K562 (cell line): ENCODE data around the gene GMEB2. TPM values are rescaled to one million over a fixed set of nuclear protein-coding genes. Genes with fewer than 3 reads are reported as not detected.

ENCODE experiments used
- ADNP ChIP-seq: fragments of 200-800 bp; sonication (Bioruptor generic); IDR thresholded peaks from 2 replicates; pipeline ENCODE4 v1.6.1; 2016; ENCODE audit warnings: missing genetic modification characterization, missing compliant biosample characterization
- ARID3B ChIP-seq: fragments of 250-450 bp; sonication (Bioruptor Pico); IDR thresholded peaks from 2 replicates; pipeline ENCODE4 v1.4.0; 2020; ENCODE audit warnings: borderline replicate concordance
- ARID4B ChIP-seq: sonication (generic); formaldehyde crosslinking; IDR thresholded peaks from 2 replicates; pipeline ENCODE4 v1.8.0; 2022; ENCODE audit warnings: mild to moderate bottlenecking, missing genetic modification reagents
- E2F8 ChIP-seq: fragments of 450-650 bp; IDR thresholded peaks from 2 replicates; pipeline ENCODE4 v1.7.1; 2018; ENCODE audit warnings: mild to moderate bottlenecking, low read depth; ENCODE audit not compliant: partially characterized antibody
- HDAC1 ChIP-seq, 2 experiments: fragments of 450-650 bp; IDR thresholded peaks; 2 replicates each; pipeline ENCODE4 v1.6.1; 2016 to 2017; ENCODE audit warnings: inconsistent platforms in 1 of 2, mild to moderate bottlenecking in 1 of 2, moderate library complexity in 1 of 2
- NCOA1 ChIP-seq: fragments of 450-650 bp; IDR thresholded peaks from 2 replicates; pipeline ENCODE4 v1.6.1; 2016; ENCODE audit warnings: low read depth
- NRF1 ChIP-seq, 2 experiments: fragments of 450-650 bp; IDR thresholded peaks in 1 of 2; conservative IDR thresholded peaks in 1 of 2; 2 replicates each; pipeline ENCODE4 v1.6.1; 2014; ENCODE audit warnings: mild to moderate bottlenecking in 2 of 2
- POLR3G ChIP-seq: IDR thresholded peaks from 2 replicates; pipeline ENCODE4 v1.6.1; 2011; ENCODE audit not compliant: insufficient read length, insufficient replicate concordance; ENCODE audit errors: extremely low read depth
- PURB ChIP-seq: sonication (generic); formaldehyde crosslinking; IDR thresholded peaks from 2 replicates; pipeline ENCODE4 v1.9.0; 2021; ENCODE audit warnings: low read depth, mild to moderate bottlenecking, missing genetic modification reagents
- SAP30 ChIP-seq: fragments of 200-600 bp; sonication (generic); IDR thresholded peaks from 2 replicates; pipeline ENCODE4 v1.6.1; 2012; ENCODE audit warnings: borderline replicate concordance, low read depth, mild to moderate bottlenecking, moderate library complexity, low read length, control low read depth, inconsistent platforms; ENCODE audit not compliant: insufficient read depth, poor library complexity, severe bottlenecking
- SRSF7 ChIP-seq: fragments of 200-400 bp; formaldehyde crosslinking; optimal IDR thresholded peaks from 2 replicates; pipeline ENCODE3; 2017; ENCODE audit warnings: mild to moderate bottlenecking, low read depth, low read length
- TBP ChIP-seq: optimal IDR thresholded peaks from 2 replicates; pipeline ENCODE3; 2011; ENCODE audit warnings: low read depth, low read length, improper control_type of control experiment
- TSC22D4 ChIP-seq: fragments of 450-650 bp; IDR thresholded peaks from 2 replicates; pipeline ENCODE4 v1.6.1; 2016; ENCODE audit warnings: missing genetic modification characterization, missing biosample characterization, control low read depth
- ZBTB9 ChIP-seq: fragments of 450-650 bp; formaldehyde crosslinking; IDR thresholded peaks from 2 replicates; pipeline ENCODE4 v1.4.0; 2020; ENCODE audit warnings: mild to moderate bottlenecking, moderate library complexity
- ZNF124 ChIP-seq: sonication (generic); formaldehyde crosslinking; IDR thresholded peaks from 2 replicates; pipeline ENCODE4 v1.8.1; 2022; ENCODE audit warnings: missing genetic modification reagents
- ZNF507 ChIP-seq: conservative IDR thresholded peaks from 2 replicates; pipeline ENCODE4 v1.6.1; 2017; ENCODE audit warnings: missing genetic modification characterization, missing compliant biosample characterization
- polyA plus RNA-seq, 8 experiments: library from polyadenylated mRNA; depleted of rRNA in 4 of 8; stranded (reverse) in 5 of 8; unstranded in 3 of 8; fragments of >200 nt; fragmentation: Nextera tagmentation in 2 of 8; fragmentation: Illumina TruSeq in 1 of 8; extraction: Ambion mirVana in 2 of 8; extraction: Trizol in 1 of 8; gene quantifications; 2 replicates each; pipeline versions ENCODE4 v1.2.1 to v1.2.3, GENCODE V29; 2011 to 2014; ENCODE audit warnings: inconsistent platforms in 1 of 8, missing spikeins in 1 of 8
- total RNA-seq, 7 experiments: library from RNA; depleted of rRNA in 6 of 7; stranded (reverse); fragments of >200 nt in 6 of 7; fragmentation: Illumina TruSeq in 2 of 7; extraction: Trizol in 2 of 7; gene quantifications; 2 replicates each; pipeline versions ENCODE4 v1.2.1 to v1.2.3, GENCODE V29; 2011 to 2021; ENCODE audit warnings: low replicate concordance in 1 of 7

Gene GMEB2
- total and polyA plus RNA-seq, 9 of the 15 experiments (the other 6 are each of a cell fraction or from before 2014, with no cell fraction given): 0.03 to 13.9 (median 6.3) TPM

- TF ChIP-seq E2F8 (peak; percentile 79), ADNP (tag) (no peak), ZNF124 (CRISPR knock-in tag) (no peak), NCOA1 (peak; percentile 97), SRSF7 (no peak), SAP30 (peak; percentile 72), TSC22D4 (tag) (no peak), ARID4B (CRISPR knock-in tag) (no peak; the same call in 1 of the 2 replicates), POLR3G (no peak), NRF1 (conservative IDR thresholded peaks at IDR 0.05 in 1 of 2, IDR thresholded peaks at IDR 0.05 in 1 of 2) (0 out of 4 replicates have a peak, but pooled peaks of 1 of the 2 experiments have one; percentile 20), TBP (peak; percentile 91), ZBTB9 (CRISPR knock-in tag) (no peak), ARID3B (CRISPR knock-in tag) (no peak), PURB (CRISPR knock-in tag) (no peak), ZNF507 (tag) (no peak), HDAC1 (IDR thresholded peaks at IDR 0.05) (peak; percentile 67 to 87; a peak in 3 of 4 replicates)
Measured at GRCh38 chr20:63628246-63628975, 1.5 kb upstream of the GMEB2 start (continued).
